GM10847 (cell line): ENCODE measurements around the gene SYNDIG1.

Experiments
- POLR2A ChIP-seq: IDR thresholded peaks from 2 replicates; pipeline ENCODE4 v1.6.1; 2011; ENCODE audit not compliant: insufficient read length; ENCODE audit errors: extremely low read depth

Gene SYNDIG1

GRCh38 chr20:24584538-24585356 lies 115.3 kb downstream of the SYNDIG1 start:
- no peak for TF ChIP-seq POLR2A

GRCh38 chr20:24585796-24586522 lies 116.5 kb downstream of the SYNDIG1 start:
- TF ChIP-seq POLR2A = no peak

- TF ChIP-seq POLR2A = no peak
Observed at GRCh38 chr20:24586523-24586840, 117.1 kb downstream of the SYNDIG1 start.

GRCh38 chr20:24587384-24588046 lies 118.1 kb downstream of the SYNDIG1 start:
- no peak for TF ChIP-seq POLR2A

- no peak for TF ChIP-seq POLR2A
Observed at GRCh38 chr20:24588047-24588635, 118.7 kb downstream of the SYNDIG1 start.

GRCh38 chr20:24588725-24589340 lies 119.4 kb downstream of the SYNDIG1 start:
- no peak for TF ChIP-seq POLR2A

GRCh38 chr20:24589381-24589780 lies 120.0 kb downstream of the SYNDIG1 start:
- TF ChIP-seq POLR2A = no peak

- no peak for TF ChIP-seq POLR2A
Observed at GRCh38 chr20:24589815-24590177, 120.4 kb downstream of the SYNDIG1 start.

- TF ChIP-seq POLR2A = no peak
Observed at GRCh38 chr20:24590178-24590982, 121.0 kb downstream of the SYNDIG1 start.

- TF ChIP-seq POLR2A = no peak
Observed at GRCh38 chr20:24597051-24597450, 127.6 kb downstream of the SYNDIG1 start.

- TF ChIP-seq POLR2A = no peak
Observed at GRCh38 chr20:24598346-24598745, 128.9 kb downstream of the SYNDIG1 start.

- TF ChIP-seq POLR2A = no peak
Observed at GRCh38 chr20:24598996-24599395, 129.6 kb downstream of the SYNDIG1 start.

GRCh38 chr20:24600012-24600411 lies 130.6 kb downstream of the SYNDIG1 start:
- TF ChIP-seq POLR2A = no peak

GRCh38 chr20:24603454-24603853 lies 134.0 kb downstream of the SYNDIG1 start:
- TF ChIP-seq POLR2A = no peak
